ENCODE results near the gene EEF1A1.
"Not testable (repeated sequence)": the region's sequence is repeated elsewhere in the genome, so short reads cannot be mapped to it uniquely, and the experiment has no call there.

Gene EEF1A1

DNA sequence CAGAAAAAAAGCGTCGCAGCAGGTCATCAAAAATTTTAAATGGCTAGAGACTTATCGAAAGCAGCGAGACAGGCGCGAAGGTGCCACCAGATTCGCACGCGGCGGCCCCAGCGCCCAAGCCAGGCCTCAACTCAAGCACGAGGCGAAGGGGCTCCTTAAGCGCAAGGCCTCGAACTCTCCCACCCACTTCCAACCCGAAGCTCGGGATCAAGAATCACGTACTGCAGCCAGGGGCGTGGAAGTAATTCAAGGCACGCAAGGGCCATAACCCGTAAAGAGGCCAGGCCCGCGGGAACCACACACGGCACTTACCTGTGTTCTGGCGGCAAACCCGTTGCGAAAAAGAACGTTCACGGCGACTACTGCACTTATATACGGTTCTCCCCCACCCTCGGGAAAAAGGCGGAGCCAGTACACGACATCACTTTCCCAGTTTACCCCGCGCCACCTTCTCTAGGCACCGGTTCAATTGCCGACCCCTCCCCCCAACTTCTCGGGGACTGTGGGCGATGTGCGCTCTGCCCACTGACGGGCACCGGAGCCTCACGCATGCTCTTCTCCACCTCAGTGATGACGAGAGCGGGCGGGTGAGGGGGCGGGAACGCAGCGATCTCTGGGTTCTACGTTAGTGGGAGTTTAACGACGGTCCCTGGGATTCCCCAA lies at the start of gene EEF1A1:
Gene EEF1A1, minus strand, starts transcription at position 345 of the 663 bp plus-strand sequence. CDS start 1,006 bp downstream, outside the sequence.
- peak; percentile 99 for DNase-seq

GRCh38 chr6:73569121-73569520 lies 48.3 kb upstream of the EEF1A1 start:
- DNase-seq = no peak

- no peak for DNase-seq
Measured at GRCh38 chr6:73566954-73567591, 46.2 kb upstream of the EEF1A1 start.

DNA sequence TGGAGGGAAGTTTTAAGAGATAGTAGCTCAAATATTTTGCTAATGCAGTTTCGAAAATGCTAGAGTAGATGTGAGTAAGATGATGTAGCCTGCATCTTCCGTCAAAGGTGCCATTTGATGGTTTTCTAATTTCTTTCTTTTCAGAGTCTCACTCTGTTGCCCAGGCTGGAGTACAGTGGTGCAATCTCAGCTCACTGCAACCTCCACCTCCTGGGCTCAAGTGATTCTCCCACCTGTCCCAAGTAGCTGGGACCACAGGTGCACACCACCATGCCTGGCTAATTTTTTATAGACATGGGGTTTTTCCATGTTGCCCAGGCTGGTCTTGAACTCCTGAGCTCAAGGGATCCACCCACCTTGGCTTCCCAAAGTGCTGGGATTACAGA lies 45.6 kb upstream of the EEF1A1 start:
- not testable (repeated sequence) for DNase-seq

DNA sequence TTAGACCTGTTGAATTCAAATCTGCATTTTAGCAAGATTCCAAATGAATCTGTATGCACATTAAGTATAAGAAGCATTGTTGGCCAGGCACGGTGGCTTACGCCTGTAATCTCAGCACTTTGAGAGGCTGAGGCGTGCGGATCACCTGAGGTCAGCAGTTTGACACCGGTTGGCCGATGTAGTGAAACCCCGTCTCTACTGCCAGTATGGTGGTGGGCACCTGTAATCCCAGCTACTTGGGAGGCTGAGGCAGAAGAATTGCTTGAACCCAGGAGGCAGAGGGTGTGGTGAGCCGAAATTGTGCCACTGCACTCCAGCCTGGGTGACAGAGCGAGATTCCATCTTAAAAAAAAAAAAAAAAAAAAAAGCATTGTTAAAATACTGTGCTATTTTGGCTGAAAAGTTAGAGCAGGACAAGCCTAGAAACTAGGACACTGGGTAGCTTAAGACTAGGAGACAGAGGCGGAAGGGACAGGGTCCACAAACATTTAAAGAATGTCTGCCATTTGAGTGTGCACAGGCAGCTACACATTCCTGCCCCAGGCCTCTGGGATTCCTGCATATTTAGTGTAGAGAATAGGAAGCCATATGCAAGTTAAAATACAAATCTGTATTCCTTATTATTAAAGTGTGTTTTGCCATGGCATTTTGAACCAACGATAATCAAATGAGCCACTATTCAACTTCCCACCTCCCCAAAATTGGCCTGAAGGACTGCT lies 45.1 kb upstream of the EEF1A1 start:
- DNase-seq = no peak

DNA sequence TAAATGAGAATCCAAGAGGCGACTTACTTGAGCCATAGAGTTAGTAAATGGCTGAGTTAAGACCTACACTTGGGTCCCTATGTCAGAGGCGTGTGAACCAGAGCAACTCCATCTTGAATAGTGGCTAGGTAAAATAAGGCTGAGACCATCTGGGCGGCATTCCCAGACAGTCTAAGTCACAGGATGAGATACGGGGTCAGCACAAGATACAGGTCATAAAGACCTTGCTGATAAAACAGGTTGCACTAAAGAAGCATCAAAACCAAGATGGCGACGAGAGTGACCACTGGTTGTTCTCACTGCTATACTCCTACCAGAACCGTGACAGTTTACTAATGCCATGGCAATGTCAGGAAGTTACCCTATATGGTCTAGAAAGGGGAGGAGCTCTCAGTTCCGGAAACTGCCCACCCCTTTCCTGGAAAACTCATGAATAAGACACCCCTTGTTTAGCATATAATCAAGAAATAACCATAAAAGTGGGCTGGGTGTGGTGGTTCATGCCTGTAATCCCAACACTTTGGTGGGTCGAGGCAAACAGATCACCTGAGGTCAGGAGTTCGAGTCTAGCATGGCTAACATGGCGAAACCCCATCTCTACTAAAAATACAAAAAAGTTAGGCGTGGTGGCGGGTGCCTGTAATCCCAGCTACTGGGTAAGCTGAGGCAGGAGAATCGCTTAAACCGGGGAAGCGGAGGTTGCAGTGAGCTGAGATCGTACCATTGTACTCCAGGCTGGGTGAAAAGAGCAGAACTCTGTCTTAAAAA lies 43.9 kb upstream of the EEF1A1 start:
- DNase-seq = no peak

DNA sequence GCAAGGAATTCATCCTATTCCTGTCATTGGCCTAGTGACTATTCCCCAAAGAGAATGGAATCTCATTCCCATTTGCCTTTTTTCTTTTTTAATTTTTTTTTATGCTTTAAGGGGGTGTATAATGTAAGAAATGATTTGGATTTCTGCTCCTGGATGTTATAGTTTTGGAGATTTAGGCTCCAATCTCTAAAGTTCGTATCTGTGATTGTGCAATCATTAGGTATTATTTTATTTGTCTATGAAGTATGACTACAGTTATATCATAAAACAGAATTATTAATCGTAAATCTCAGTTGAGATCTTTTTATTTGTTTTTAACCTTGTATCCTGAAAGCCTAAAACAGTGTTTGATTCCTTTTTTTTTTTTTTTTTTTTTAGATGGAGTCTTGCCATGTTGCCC lies 41.7 kb upstream of the EEF1A1 start:
- DNase-seq = no peak

GRCh38 chr6:73560853-73561407 lies 40.1 kb upstream of the EEF1A1 start:
- no peak for DNase-seq

DNA sequence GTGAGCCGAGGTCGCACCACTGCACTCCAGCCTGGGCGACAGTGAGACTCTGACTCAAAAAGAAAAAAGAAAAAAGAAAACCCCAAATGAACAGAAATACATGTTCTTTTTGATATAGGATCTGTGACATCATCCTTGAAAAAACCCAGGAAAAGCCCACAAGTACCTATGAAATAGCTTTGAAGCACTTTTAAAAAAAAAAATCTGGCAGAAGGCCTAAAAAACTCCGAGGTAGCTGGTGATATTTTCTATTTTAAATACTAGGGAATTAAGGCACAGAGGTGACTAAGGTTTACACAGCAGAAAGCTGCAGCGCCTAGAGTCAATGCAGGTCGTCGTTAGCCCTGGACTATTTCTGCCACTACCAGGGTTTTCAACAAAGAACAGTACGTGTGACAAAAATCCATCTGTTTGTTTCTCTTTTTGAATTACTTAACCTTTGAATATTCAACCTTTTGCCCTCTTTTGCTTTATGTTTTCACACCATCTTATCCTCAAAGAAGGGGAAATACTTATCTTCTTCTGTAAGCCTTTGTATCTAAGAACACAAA lies 39.4 kb upstream of the EEF1A1 start:
- DNase-seq = no peak

GRCh38 chr6:73559399-73559794 lies 38.6 kb upstream of the EEF1A1 start:
- not testable (repeated sequence) for DNase-seq

- DNase-seq = no peak
Measured at GRCh38 chr6:73558624-73559398, 38.0 kb upstream of the EEF1A1 start.

GRCh38 chr6:73556836-73557235 lies 36.0 kb upstream of the EEF1A1 start:
- DNase-seq = no peak

- DNase-seq = not testable (repeated sequence)
Measured at GRCh38 chr6:73555380-73555949, 34.6 kb upstream of the EEF1A1 start.

DNA sequence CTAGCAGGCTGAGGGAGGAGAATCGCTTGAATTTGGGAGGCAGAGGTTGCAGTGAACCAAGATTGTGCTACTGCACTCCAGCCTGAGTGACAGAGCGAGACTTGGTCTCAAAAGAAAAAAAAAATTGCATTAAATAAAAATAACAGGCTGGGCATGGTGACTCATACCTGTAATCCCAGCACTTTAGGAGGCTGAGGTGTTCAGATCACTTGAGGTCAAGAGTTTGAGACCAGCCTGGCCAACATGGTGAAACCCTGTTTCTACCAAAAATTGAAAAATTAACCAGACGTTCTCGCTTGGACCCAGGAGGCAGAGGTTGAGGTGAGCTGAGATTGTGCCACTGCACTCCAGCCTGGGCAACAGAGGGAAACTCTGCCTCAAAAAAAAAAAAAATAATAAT lies 30.3 kb upstream of the EEF1A1 start:
- DNase-seq = not testable (repeated sequence)

GRCh38 chr6:73548458-73549446 lies 27.9 kb upstream of the EEF1A1 start:
- no peak for DNase-seq

- DNase-seq = no peak
Measured at GRCh38 chr6:73547036-73547435, 26.2 kb upstream of the EEF1A1 start.

GRCh38 chr6:73542891-73543290 lies 22.1 kb upstream of the EEF1A1 start:
- no peak for DNase-seq

GRCh38 chr6:73542481-73542880 lies 21.6 kb upstream of the EEF1A1 start:
- not testable (repeated sequence) for DNase-seq

DNA sequence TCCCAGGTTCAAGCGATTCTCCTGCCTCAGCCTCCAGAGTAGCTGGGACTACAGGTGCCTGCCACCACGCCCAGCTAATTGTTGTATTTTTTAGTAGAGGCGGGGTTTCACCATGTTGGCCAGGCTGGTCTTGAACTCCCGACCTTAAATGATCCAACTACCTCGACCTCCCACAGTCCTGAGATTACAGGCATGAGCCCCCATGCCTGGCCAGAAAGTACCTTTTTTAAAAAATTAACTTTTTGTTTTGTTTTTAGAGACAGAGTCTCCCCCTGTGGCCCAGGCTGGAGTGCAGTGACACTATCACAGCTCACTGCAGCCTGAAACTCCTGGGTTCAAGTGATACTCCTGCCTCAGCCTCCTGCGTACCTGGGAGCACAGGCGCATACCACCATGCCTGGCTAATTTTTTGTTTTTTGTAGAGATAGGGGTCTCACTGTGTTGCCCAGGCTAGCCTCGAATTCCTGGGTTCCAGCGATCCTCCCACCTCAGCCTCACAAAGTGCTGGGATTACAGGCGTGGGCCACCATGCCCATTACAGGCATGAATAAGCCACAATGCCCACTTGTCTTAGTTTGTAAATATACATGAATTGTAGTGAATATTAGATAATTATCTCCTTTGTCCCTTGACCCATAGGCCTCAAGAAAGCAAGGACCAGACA lies 17.4 kb upstream of the EEF1A1 start:
- DNase-seq = no peak

DNA sequence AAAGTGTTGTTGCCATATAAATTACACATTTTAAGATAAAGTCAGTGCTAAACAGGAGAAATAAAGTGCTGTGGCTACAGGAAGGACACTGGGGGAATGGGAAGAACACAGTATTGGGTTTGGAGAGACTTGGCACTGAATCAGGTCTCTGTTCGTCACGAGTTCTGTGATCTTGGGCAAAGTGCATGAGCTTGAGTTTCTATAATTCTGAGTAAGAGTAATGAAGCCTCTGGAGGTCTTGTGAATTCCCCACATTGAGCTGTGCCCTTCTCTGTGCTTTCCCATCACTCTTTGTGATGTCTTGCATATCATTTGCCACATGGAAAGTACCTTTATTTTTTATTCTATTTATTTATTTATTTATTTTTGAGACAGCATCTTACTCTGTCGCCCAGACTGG lies 16.8 kb upstream of the EEF1A1 start:
- DNase-seq = no peak
